HG03159 (cell line): ENCODE measurements around the gene ITGBL1.

Experiments used
- ATAC-seq: cut with Tn5 transposase; IDR thresholded peaks from one replicate; pipeline ENCODE4 v1.9.1; 2021; ENCODE audit warnings: mild to moderate bottlenecking, moderate library complexity; ENCODE audit not compliant: unreplicated experiment

Gene ITGBL1

DNA sequence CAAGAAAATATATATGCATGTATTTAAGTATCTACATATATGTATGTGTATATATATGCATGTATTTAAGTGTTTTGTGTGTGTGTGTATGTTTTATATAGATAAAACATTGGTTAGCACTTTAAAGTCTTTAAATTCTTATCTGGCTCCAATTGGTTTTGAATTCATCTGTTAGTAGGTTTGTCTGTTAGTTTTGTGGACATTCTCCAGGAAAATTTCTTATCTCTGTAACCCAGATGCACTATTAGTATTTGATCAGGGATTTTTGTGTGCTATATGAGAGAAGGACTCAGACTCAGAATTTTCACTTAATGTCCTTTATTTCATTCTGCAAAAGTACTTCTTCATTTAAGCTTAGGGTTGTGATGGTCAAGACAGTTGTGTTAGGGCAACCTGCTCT lies 103.1 kb downstream of the ITGBL1 start:
- ATAC-seq, result no peak

- no peak for ATAC-seq
These were observed 104.2 kb downstream of the ITGBL1 start for GRCh38 chr13:101556676-101557123.

GRCh38 chr13:101565317-101565716 lies 112.8 kb downstream of the ITGBL1 start:
- ATAC-seq, result no peak

- no peak for ATAC-seq
These were observed 115.4 kb downstream of the ITGBL1 start for GRCh38 chr13:101567841-101568240.

- no peak for ATAC-seq
These were observed 117.3 kb downstream of the ITGBL1 start for GRCh38 chr13:101569807-101570206.

DNA sequence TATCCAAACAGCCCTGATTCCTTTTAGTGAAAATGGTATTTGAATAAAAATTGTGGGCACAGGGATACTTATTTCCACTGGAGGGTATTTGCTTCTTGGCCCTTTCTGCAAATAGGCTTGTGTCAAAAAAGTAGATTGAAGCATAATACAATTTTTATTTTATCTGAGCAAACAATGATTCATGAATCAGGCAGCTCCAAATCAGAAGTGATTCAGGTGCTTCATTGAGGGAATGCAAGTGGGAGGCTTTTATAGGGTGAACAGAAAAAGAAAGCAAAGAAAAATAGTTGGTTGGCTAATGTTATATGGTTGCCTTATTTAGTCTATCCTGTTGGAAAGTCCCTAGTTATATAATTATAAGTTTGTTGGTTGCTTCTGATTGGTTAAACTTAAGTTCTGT lies 117.9 kb downstream of the ITGBL1 start:
- no peak for ATAC-seq

DNA sequence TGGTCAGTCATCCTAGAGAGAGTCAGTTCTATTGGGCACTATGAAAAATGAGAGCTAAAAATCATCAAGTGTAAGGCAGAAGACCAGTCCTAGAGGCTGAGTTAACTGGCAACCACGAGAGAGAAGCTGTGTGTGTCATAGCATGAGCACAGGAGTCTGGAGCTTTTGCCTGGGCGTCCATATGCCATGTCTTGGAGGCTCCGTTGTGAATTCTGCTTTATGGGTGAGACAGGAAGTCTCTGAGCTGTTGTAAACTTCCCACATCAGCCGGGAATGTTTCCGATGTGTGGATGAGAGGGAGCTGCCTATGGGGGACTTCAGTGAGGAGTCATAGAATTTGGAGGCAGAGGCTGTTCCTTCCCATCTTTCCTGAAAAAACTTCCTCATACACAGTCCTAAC lies 120.0 kb downstream of the ITGBL1 start:
- ATAC-seq, result no peak

GRCh38 chr13:101575581-101575980 lies 123.1 kb downstream of the ITGBL1 start:
- no peak for ATAC-seq

DNA sequence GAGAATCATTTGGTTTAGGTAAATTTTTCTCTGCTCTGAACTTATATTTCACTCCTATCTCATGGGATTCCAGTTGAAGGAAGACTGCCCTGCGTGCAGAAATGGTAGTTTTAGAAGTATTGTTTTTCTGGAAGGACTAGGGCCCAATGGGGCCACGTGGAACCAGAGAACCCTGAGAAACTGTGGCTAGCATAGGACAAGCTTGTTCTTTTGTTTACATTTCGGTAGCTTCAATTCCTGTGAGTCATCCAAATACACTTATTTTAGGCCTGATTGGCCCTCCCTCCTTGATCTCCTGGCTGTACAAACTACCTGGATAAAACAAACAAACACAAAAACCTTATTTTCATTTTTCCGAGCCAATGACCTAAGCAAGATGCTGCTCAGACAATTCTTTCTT lies 124.0 kb downstream of the ITGBL1 start:
- no peak for ATAC-seq

DNA sequence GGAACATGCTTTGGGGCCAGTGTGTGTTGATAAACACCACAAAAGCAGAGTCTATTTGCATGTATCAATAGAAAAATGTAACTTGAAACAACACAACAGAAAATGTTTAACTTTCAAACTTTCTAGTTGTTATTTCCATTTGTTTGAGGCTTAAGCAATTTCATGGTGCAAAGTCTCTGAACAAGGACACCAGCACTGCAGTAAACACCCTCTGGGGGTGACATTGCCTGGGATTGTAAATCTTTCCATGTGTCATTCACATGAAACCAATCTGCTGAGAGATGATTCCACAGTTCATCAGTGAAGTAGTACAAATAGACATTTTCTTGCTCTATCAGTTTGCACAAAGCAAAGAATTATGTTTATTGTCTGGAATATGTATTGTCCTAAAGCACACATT lies 124.5 kb downstream of the ITGBL1 start:
- no peak for ATAC-seq

GRCh38 chr13:101579281-101579802 lies 126.9 kb downstream of the ITGBL1 start:
- ATAC-seq, result no peak

DNA sequence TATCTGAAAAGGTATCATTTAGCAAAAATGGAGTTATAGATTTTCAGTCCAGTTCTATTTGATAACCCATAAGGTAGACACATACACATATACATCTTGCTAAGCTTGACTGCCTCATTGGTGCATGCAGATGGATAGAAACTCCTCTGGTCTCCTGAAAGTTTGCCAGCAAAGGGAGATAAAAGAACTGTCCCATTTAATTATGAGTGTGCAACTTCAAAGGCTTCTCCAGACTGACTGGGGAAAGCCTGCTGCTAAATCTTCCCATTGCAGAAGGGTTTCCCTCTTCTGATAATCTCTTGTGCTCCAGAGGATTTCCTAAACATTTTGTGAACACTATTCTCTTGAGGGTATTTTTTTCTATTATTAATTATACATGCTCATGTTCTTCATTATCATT lies 131.9 kb downstream of the ITGBL1 start:
- ATAC-seq, result no peak

DNA sequence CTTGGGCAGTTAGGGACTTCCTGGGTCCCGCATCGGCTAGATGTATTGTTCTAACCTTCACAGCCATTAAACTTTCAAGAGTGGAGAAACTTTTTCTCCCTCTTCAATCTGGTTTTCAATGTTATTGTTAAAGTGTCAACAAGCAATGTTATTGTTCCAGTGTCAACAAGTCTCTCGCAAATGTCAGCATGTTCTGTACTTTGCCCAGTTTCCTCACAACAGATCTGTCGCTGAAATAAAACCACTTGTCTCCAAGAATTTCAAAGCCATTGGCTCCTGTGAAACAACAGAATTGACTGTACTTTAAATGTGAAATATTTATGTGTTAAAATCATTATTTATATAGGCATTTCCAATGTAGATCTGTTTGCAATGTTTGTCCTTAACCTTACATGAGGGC lies 138.0 kb downstream of the ITGBL1 start:
- ATAC-seq, result no peak

GRCh38 chr13:101594936-101595335 lies 142.5 kb downstream of the ITGBL1 start:
- no peak for ATAC-seq

- ATAC-seq, result no peak
These were observed 144.3 kb downstream of the ITGBL1 start for GRCh38 chr13:101596803-101597202.

DNA sequence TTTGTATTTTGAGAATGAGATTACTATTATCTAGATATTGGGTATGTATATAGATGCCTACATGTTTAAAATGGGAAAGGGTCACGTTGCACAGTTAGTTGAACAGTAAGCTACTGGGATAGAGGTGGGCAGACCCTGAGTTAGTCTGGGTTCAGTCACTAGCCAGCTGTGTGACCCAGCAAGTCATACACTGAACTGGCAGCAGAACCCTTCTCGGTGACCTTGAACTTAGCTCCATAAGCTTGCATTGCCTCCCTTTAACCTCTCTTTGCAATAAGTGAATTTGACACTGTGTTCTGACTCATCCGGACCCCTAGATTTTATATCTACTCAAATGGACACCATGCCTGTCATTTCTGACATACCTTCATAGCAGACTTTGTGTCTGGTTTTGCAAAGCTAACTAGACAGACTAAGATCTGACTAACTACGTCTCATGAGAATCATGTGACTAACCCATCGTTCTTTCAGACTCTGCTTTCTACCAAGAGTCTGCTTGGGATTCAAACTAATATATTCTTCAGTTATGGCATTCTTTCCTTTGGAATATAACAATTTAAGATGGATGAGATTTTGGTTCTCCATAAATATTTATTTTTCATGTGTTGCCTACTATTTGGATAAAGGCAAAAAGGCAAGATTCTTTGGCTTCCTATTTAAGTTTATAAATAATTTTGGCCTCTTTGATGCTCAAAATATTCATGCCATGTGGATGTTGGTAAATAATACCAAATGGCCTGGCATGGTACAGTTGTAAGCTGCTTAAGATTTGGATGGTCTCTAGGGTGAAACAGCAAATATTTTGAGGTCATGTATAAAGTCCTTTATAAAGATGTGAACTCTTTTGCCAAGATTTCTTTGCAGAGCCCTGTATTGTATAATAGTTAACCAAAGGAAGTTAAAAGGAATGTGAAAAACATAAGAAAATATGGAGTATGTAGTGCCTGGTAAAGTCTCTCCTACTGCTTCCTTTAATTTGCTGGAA lies 159.3 kb downstream of the ITGBL1 start:
- no peak for ATAC-seq

- ATAC-seq, result no peak
These were observed 160.3 kb downstream of the ITGBL1 start for GRCh38 chr13:101612735-101613134.

- ATAC-seq, result no peak
These were observed 162.0 kb downstream of the ITGBL1 start for GRCh38 chr13:101614491-101614890.

DNA sequence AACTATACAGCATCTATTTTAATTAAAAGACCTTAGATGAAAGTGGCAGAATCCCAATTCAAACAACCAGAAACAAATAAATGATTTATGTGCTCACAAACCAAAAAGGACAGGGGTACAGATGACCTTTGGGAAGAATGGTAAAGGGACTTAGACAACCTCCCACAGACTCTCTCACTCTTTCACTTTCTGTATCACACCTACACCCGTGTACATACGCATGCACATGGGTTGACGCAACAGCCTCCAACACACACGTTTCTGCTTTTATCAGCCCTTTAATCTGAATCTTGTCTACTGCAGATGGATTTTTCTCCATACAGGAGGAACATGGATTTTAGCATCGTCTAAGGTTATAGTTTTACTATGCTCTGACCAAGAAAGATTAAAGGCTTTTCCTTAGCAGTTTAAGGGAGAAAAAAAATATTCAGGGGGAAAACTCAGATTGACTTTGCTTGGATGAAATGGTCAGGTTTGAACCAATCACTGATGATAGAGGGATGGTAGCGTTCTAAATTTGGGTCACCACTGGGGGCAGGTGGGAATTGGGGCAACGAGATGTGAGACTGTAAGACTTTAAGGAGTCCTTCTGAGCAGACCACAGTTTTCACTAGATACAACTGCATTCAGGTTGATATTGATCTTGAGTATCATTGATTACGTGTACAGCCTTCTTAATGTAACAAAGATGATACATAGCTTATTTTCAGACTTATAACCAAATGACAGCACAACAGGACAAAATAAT lies 166.1 kb downstream of the ITGBL1 start:
- ATAC-seq, result no peak

- no peak for ATAC-seq
These were observed 168.6 kb downstream of the ITGBL1 start for GRCh38 chr13:101621099-101621498.

GRCh38 chr13:101623470-101624209 lies 171.2 kb downstream of the ITGBL1 start:
- no peak for ATAC-seq
